Measurements from ENCODE around the gene SYTL3. TPM values are rescaled to one million over a fixed set of nuclear protein-coding genes. Genes with fewer than 3 reads are reported as not detected.

Gene SYTL3
- polyA plus RNA-seq, 1 donor (not counting 4 experiments of a cell fraction or from before 2014, with no cell fraction given) = 1.4 TPM

GRCh38 chr6:158633127-158633526 is 16.7 kb upstream of the SYTL3 start:
- H3K79me2 ChIP-seq (ENCODE audit: control insufficient read depth, insufficient read depth, low read length) = peaks cover 6% of the 10 kb centered on the region
- no peak overlapping the region for H2AFZ ChIP-seq (ENCODE audit: control insufficient read depth, low read length)
- H3K9me3 ChIP-seq (ENCODE audit: control insufficient read depth, low read depth, low read length) = no peaks in the 10 kb centered on the region
- DNase-seq (ENCODE audit: low read depth, low spot score) (no peak), FAIRE-seq (no peak)
- dilution Hi-C loops (cut with MboI; ENCODE audit: extremely low pct_ligation_motif_present, low sequenced_read_pairs) = no loop called here
- no peak overlapping the region for H3K4me3 ChIP-seq (ENCODE audit: control insufficient read depth in 2 of 3, extremely low read depth in 1 of 3, insufficient read depth in 2 of 3, low read depth in 1 of 3, low read length in 3 of 3)
- H4K20me1 ChIP-seq (ENCODE audit: control insufficient read depth, extremely low read depth, insufficient read depth, low read length) = no peaks in the 10 kb centered on the region
- H3K27me3 ChIP-seq (ENCODE audit: control insufficient read depth, extremely low read depth, insufficient read depth, low read length) = no peaks in the 10 kb centered on the region
- no peak overlapping the region for H3K9ac ChIP-seq (ENCODE audit: control insufficient read depth, extremely low read depth, insufficient read depth, low read length)
- peaks cover 11% of the 10 kb centered on the region for H3K4me1 ChIP-seq (ENCODE audit: control insufficient read depth, extremely low read depth, insufficient read depth, low read length)
- TF ChIP-seq CTCF (optimal IDR thresholded peaks at IDR 0.05 in 1 of 3, IDR thresholded peaks at IDR 0.05 in 1 of 3, conservative IDR thresholded peaks at IDR 0.05 in 1 of 3; ENCODE audit: extremely low read depth in 1 of 3, insufficient read depth in 2 of 3, low read length in 3 of 3) (no peak), EZH2 (IDR thresholded peaks at IDR 0.05; ENCODE audit: low read length) (no peak)
- H3K9me1 ChIP-seq (ENCODE audit: control insufficient read depth, extremely low read depth, insufficient read depth, low read length) = no peaks in the 10 kb centered on the region
- H3K4me2 ChIP-seq (ENCODE audit: control insufficient read depth, extremely low read depth, insufficient read depth, low read depth, low read length) = no peak overlapping the region
- no peak overlapping the region for H3K27ac ChIP-seq (ENCODE audit: control insufficient read depth, insufficient read depth, low read length)
- peaks cover 23 to 24% of the 10 kb centered on the region in 2 experiments for H3K36me3 ChIP-seq (ENCODE audit: control insufficient read depth in 2 of 2, extremely low read depth in 1 of 2, insufficient read depth in 2 of 2, low read length in 2 of 2)

DNA sequence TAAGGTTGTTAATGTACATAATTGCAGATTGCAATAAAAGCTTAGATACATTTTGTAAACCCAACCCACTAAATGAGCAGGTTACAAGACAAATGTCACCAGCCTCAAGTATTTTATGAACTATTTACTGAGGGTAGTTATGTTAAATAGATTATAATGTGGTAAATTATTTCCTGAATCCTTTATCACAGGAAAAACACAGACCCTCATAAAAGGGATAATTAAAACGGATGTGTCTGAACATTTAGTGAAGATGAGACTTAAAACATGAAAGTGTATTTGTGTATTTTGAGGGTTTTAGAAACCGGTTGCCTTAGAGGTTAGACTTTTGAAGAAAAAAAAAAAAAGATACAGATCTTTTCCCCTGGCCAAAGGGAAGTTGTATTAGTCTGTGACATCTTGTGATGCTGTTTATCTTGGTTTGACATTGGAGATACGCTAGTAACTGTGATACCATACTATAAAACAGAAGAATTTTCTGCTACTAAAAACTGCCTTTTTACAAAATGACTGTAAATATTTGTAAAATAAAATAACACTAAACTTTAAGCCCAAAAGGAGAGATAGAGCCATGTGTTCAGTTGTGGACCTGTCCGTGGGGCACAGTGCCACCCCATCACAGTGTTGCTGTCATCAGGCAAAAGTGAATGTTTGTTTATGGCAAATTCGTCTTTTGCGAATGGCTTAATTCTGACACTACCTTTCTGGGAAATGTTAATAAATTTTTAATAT is 15.0 kb upstream of the SYTL3 start:
- TF ChIP-seq CTCF (optimal IDR thresholded peaks at IDR 0.05 in 1 of 3, IDR thresholded peaks at IDR 0.05 in 1 of 3, conservative IDR thresholded peaks at IDR 0.05 in 1 of 3; ENCODE audit: extremely low read depth in 1 of 3, insufficient read depth in 2 of 3, low read length in 3 of 3) = no peak
- no peak for TF ChIP-seq EZH2 (IDR thresholded peaks at IDR 0.05; ENCODE audit: low read length)
- no peaks in the 10 kb centered on the region for H3K9me1 ChIP-seq (ENCODE audit: control insufficient read depth, extremely low read depth, insufficient read depth, low read length)
- H2AFZ ChIP-seq (ENCODE audit: control insufficient read depth, low read length) = no peak overlapping the region
- no peak overlapping the region for H3K9ac ChIP-seq (ENCODE audit: control insufficient read depth, extremely low read depth, insufficient read depth, low read length)
- H3K27ac ChIP-seq (ENCODE audit: control insufficient read depth, insufficient read depth, low read length) = no peak overlapping the region
- H3K4me3 ChIP-seq (ENCODE audit: control insufficient read depth in 2 of 3, extremely low read depth in 1 of 3, insufficient read depth in 2 of 3, low read depth in 1 of 3, low read length in 3 of 3) = no peak overlapping the region
- peaks cover 20% of the 10 kb centered on the region for H3K79me2 ChIP-seq (ENCODE audit: control insufficient read depth, insufficient read depth, low read length)
- peaks cover 19 to 25% of the 10 kb centered on the region in 2 experiments for H3K36me3 ChIP-seq (ENCODE audit: control insufficient read depth in 2 of 2, extremely low read depth in 1 of 2, insufficient read depth in 2 of 2, low read length in 2 of 2)
- no peaks in the 10 kb centered on the region for H3K27me3 ChIP-seq (ENCODE audit: control insufficient read depth, extremely low read depth, insufficient read depth, low read length)
- peaks cover 11% of the 10 kb centered on the region for H3K4me1 ChIP-seq (ENCODE audit: control insufficient read depth, extremely low read depth, insufficient read depth, low read length)
- DNase-seq (ENCODE audit: low read depth, low spot score) (no peak), FAIRE-seq (no peak)
- H3K4me2 ChIP-seq (ENCODE audit: control insufficient read depth, extremely low read depth, insufficient read depth, low read depth, low read length) = no peak overlapping the region
- H3K9me3 ChIP-seq (ENCODE audit: control insufficient read depth, low read depth, low read length) = no peaks in the 10 kb centered on the region
- H4K20me1 ChIP-seq (ENCODE audit: control insufficient read depth, extremely low read depth, insufficient read depth, low read length) = peaks cover 7% of the 10 kb centered on the region
- dilution Hi-C loops (cut with MboI; ENCODE audit: extremely low pct_ligation_motif_present, low sequenced_read_pairs) = no loop called here

All from keratinocyte (primary cell).